H1 (cell line): ENCODE measurements around the gene OR10X1. TPM values are rescaled to one million over a fixed set of nuclear protein-coding genes. Genes with fewer than 3 reads are reported as not detected.

ENCODE experiments used
- CTCF ChIA-PET: fragments of 300-600 bp; sonication (Branson Sonifier 250); formaldehyde crosslinking; loops from one replicate; lab custom pipeline; 2021; ENCODE audit not compliant: partially characterized antibody; lab: Charles Lee
- POLR2A ChIA-PET: fragments of 300-600 bp; sonication (Branson Sonifier 250); formaldehyde crosslinking; loops from one replicate; lab custom pipeline; 2021; ENCODE audit warnings: inconsistent platforms; ENCODE audit not compliant: partially characterized antibody; lab: Charles Lee
- DNase-seq, 2 experiments: peaks; one replicate each; pipeline versions ENCODE4 v3.0.0 to v3.0.0-alpha.2; 2010 to 2022; ENCODE audit warnings: low spot score in 2 of 2, low read depth in 1 of 2, mixed read lengths in 1 of 2
- FAIRE-seq: peaks from 2 replicates; lab custom pipeline; 2011; peaks lifted over from hg19 to GRCh38; lab: Jason Lieb, UNC
- H2AFZ ChIP-seq: 2 replicates; pipeline ENCODE4 v1.8.1; 2012; ENCODE audit warnings: low read length, inconsistent platforms
- H2AK5ac ChIP-seq: 2 replicates; pipeline ENCODE4 v1.6.1; 2013; ENCODE audit warnings: low read depth, low read length
- H2BK120ac ChIP-seq: replicated peaks from 2 replicates; pipeline ENCODE3; 2013; ENCODE audit warnings: low read depth, low read length, inconsistent platforms
- H2BK12ac ChIP-seq: 2 replicates; pipeline ENCODE4 v1.6.1; 2013; ENCODE audit warnings: low read depth, low read length
- H2BK15ac ChIP-seq: 2 replicates; pipeline ENCODE4 v1.6.1; 2013; ENCODE audit warnings: low read length
- H2BK20ac ChIP-seq: 2 replicates; pipeline ENCODE4 v1.6.1; 2013; ENCODE audit warnings: low read length
- H2BK5ac ChIP-seq: 2 replicates; pipeline ENCODE4 v1.6.1; 2013; ENCODE audit warnings: low read depth, low read length
- H3K14ac ChIP-seq: 2 replicates; pipeline ENCODE4 v1.6.1; 2013; ENCODE audit warnings: inconsistent platforms; ENCODE audit not compliant: insufficient read length
- H3K18ac ChIP-seq: 2 replicates; pipeline ENCODE4 v1.6.1; 2013; ENCODE audit warnings: low read length; ENCODE audit errors: extremely low read depth
- H3K23ac ChIP-seq: 2 replicates; pipeline ENCODE4 v1.6.1; 2013; ENCODE audit warnings: inconsistent platforms; ENCODE audit not compliant: insufficient read length
- H3K23me2 ChIP-seq: 2 replicates; pipeline ENCODE4 v1.6.1; 2013; ENCODE audit warnings: low read depth, low read length
- H3K27ac ChIP-seq: 2 replicates; pipeline ENCODE4 v1.6.1; 2011; ENCODE audit warnings: low read depth, low read length, inconsistent platforms
- H3K27me3 ChIP-seq, 4 experiments: replicated peaks in 1 of 4; 1 replicate in 1 of 4; 2 replicates in 3 of 4; pipeline versions ENCODE4 v1.6.1 to v1.8.1; 2011 to 2013; ENCODE audit warnings: low read length in 3 of 4, mild to moderate bottlenecking in 3 of 4, inconsistent platforms in 2 of 4, mixed read lengths in 2 of 4, moderate library complexity in 1 of 4; ENCODE audit not compliant: control insufficient read depth in 3 of 4, insufficient read depth in 3 of 4; ENCODE audit errors: extremely low read depth in 1 of 4
- H3K36me3 ChIP-seq, 4 experiments: 2 replicates each; pipeline versions ENCODE4 v1.6.1 to v1.8.1; 2011 to 2013; ENCODE audit warnings: mild to moderate bottlenecking in 4 of 4, low read length in 3 of 4, moderate library complexity in 2 of 4, control low read depth in 1 of 4, inconsistent platforms in 1 of 4; ENCODE audit not compliant: insufficient read depth in 4 of 4, control insufficient read depth in 2 of 4
- H3K4ac ChIP-seq: replicated peaks from 2 replicates; pipeline ENCODE3; 2013; ENCODE audit warnings: low read length, low read depth, mixed read lengths, inconsistent platforms; ENCODE audit not compliant: insufficient read length
- H3K4me1 ChIP-seq, 4 experiments: replicated peaks in 1 of 4; 1 replicate in 1 of 4; 2 replicates in 3 of 4; pipeline versions ENCODE4 v1.6.1 to v1.8.1; 2011 to 2013; ENCODE audit warnings: low read length in 3 of 4, inconsistent platforms in 2 of 4, mixed read lengths in 1 of 4; ENCODE audit not compliant: insufficient read depth in 4 of 4, control insufficient read depth in 3 of 4
- H3K4me2 ChIP-seq, 2 experiments: 2 replicates each; pipeline versions ENCODE4 v1.6.1 to v1.8.1; 2011 to 2013; ENCODE audit warnings: low read depth in 2 of 2, low read length in 2 of 2, control low read depth in 1 of 2, inconsistent platforms in 1 of 2, mild to moderate bottlenecking in 1 of 2; ENCODE audit not compliant: insufficient read depth in 1 of 2
- H3K4me3 ChIP-seq, 4 experiments: fragments of 200-600, 300-600 bp in 1 of 4; sonication (generic), shearing (Covaris generic), sonication (Bioruptor Twin) in 1 of 4; 2 replicates each; pipeline versions ENCODE4 v1.5.1 to v1.8.1; 2011 to 2016; ENCODE audit warnings: low read length in 4 of 4, low read depth in 3 of 4, control low read depth in 2 of 4, inconsistent platforms in 2 of 4, mild to moderate bottlenecking in 2 of 4, mixed read lengths in 1 of 4, moderate library complexity in 1 of 4; ENCODE audit not compliant: insufficient read depth in 2 of 4; ENCODE audit errors: extremely low read depth in 1 of 4
- H3K56ac ChIP-seq: replicated peaks from 2 replicates; pipeline ENCODE3; 2013; ENCODE audit warnings: low read depth, mild to moderate bottlenecking, mixed read lengths, low read length, inconsistent platforms; ENCODE audit not compliant: insufficient read length
- H3K79me1 ChIP-seq: 2 replicates; pipeline ENCODE4 v1.6.1; 2013; ENCODE audit warnings: low read depth, low read length, control low read depth
- H3K79me2 ChIP-seq, 2 experiments: 2 replicates each; pipeline versions ENCODE4 v1.6.1 to v1.8.1; 2012 to 2013; ENCODE audit warnings: low read length in 2 of 2, mild to moderate bottlenecking in 2 of 2, inconsistent platforms in 1 of 2; ENCODE audit not compliant: insufficient read depth in 2 of 2, control insufficient read depth in 1 of 2
- H3K9ac ChIP-seq, 4 experiments: replicated peaks in 1 of 4; 1 replicate in 1 of 4; 2 replicates in 3 of 4; pipeline versions ENCODE4 v1.6.1 to v1.8.1; 2011 to 2013; ENCODE audit warnings: low read depth in 3 of 4, low read length in 3 of 4, control low read depth in 2 of 4, mild to moderate bottlenecking in 2 of 4, moderate library complexity in 2 of 4, inconsistent platforms in 1 of 4; ENCODE audit errors: extremely low read depth in 1 of 4
- H3K9me3 ChIP-seq, 2 experiments: 2 replicates each; pipeline versions ENCODE4 v1.6.1 to v1.8.1; 2012 to 2013; ENCODE audit warnings: mild to moderate bottlenecking in 2 of 2, moderate library complexity in 2 of 2, control low read depth in 1 of 2, inconsistent platforms in 1 of 2, low read depth in 1 of 2, low read length in 1 of 2, mixed read lengths in 1 of 2; ENCODE audit not compliant: insufficient read depth in 2 of 2
- H4K20me1 ChIP-seq, 2 experiments: replicated peaks in 1 of 2; 2 replicates each; pipeline versions ENCODE3 to v1.8.1; 2011 to 2013; ENCODE audit warnings: inconsistent platforms in 2 of 2, low read length in 2 of 2, mild to moderate bottlenecking in 1 of 2; ENCODE audit not compliant: insufficient read depth in 2 of 2, control insufficient read depth in 1 of 2
- H4K5ac ChIP-seq: 2 replicates; pipeline ENCODE4 v1.6.1; 2013; ENCODE audit warnings: low read length, low read depth, mixed read lengths, inconsistent platforms; ENCODE audit not compliant: insufficient read length
- H4K8ac ChIP-seq: 2 replicates; pipeline ENCODE4 v1.8.0; 2013; ENCODE audit warnings: mild to moderate bottlenecking, moderate library complexity, low read length, inconsistent platforms; ENCODE audit not compliant: insufficient read depth; ENCODE audit errors: extremely low read depth
- H4K91ac ChIP-seq: replicated peaks from 2 replicates; pipeline ENCODE3; 2013; ENCODE audit warnings: low read length, mixed read lengths, inconsistent platforms; ENCODE audit not compliant: insufficient read length
- BACH1 ChIP-seq: IDR thresholded peaks from 2 replicates; pipeline ENCODE4 v1.6.1; 2012; ENCODE audit warnings: low read length, improper control_type of control experiment
- CBX5 ChIP-seq: fragments of 300-800, 300-1000 bp; sonication (generic); IDR thresholded peaks from 2 replicates; pipeline ENCODE4 v1.7.1; 2016; ENCODE audit warnings: antibody characterized with exemption, low read length, low read depth
- HDAC6 ChIP-seq: IDR thresholded peaks from one replicate; pipeline ENCODE4 v1.7.1; 2012; ENCODE audit warnings: low read depth, mild to moderate bottlenecking, inconsistent platforms, low read length, moderate library complexity
- POLR2AphosphoS5 ChIP-seq: IDR thresholded peaks from 2 replicates; pipeline ENCODE4 v1.6.1; 2011; ENCODE audit warnings: low read depth, low read length
- RBBP5 ChIP-seq: IDR thresholded peaks from 2 replicates; pipeline ENCODE4 v1.7.1; 2012; ENCODE audit warnings: low read depth, mild to moderate bottlenecking, inconsistent platforms, low read length, moderate library complexity, borderline replicate concordance
- RXRA ChIP-seq: IDR thresholded peaks from 2 replicates; pipeline ENCODE4 v1.6.1; 2011; ENCODE audit warnings: low read depth, mild to moderate bottlenecking, low read length, moderate library complexity; ENCODE audit not compliant: insufficient read depth
- SIX5 ChIP-seq: IDR thresholded peaks from 2 replicates; pipeline ENCODE4 v1.6.1; 2011; ENCODE audit warnings: mild to moderate bottlenecking, low read depth, low read length
- SP2 ChIP-seq: IDR thresholded peaks from 2 replicates; pipeline ENCODE4 v1.6.1; 2012; ENCODE audit warnings: mild to moderate bottlenecking, low read length, inconsistent platforms
- TAF1 ChIP-seq: IDR thresholded peaks from 2 replicates; pipeline ENCODE4 v1.6.1; 2011; ENCODE audit warnings: mild to moderate bottlenecking, low read depth, low read length
- YY1 ChIP-seq: IDR thresholded peaks from 2 replicates; pipeline ENCODE4 v1.6.1; 2011; ENCODE audit warnings: low read depth, mild to moderate bottlenecking, low read length
- WGBS, 2 experiments: shearing (Covaris generic) in 1 of 2; methylation state at CpG; one replicate each; pipeline versions ENCODE4 v1.1.6 to v1.1.7; 2013 to 2015; ENCODE audit warnings: low lambda C conversion rate in 2 of 2, mixed read lengths in 2 of 2, inconsistent platforms in 1 of 2, low coverage in 1 of 2, missing lambda C conversion rate in 1 of 2; ENCODE audit not compliant: insufficient replicate concordance in 2 of 2, insufficient coverage in 1 of 2, insufficient read length in 1 of 2; ENCODE audit errors: extremely low coverage in 1 of 2, missing lambda C conversion rate in 1 of 2; 5-methylcytosine and 5-hydroxymethylcytosine counted together
- polyA plus RNA-seq, 7 experiments: library from polyadenylated mRNA; depleted of rRNA in 3 of 7; stranded (reverse) in 5 of 7; unstranded in 2 of 7; fragments of >200 nt in 5 of 7; fragments of 200-250 nt in 2 of 7; gene quantifications; 1 replicate in 5 of 7; 2 replicates in 1 of 7; 4 replicates in 1 of 7; pipeline versions ENCODE4 v1.2.1 to v1.2.3, GENCODE V29; 2011 to 2013; ENCODE audit warnings: missing spikeins in 2 of 7, mixed read lengths in 2 of 7
- total RNA-seq: library from RNA; stranded (reverse); fragmentation: NEBNext Ultra II Directional; extraction: Animal tissue kit (Norgen Biotek cat#: 25700); gene quantifications from 2 replicates; pipeline ENCODE4 v1.2.1, GENCODE V29; 2021

OR10X1 gene
- total and polyA plus RNA-seq, 2 of the 8 experiments (the other 6 are each of a cell fraction or from before 2014, with no cell fraction given) = not detected

DNA sequence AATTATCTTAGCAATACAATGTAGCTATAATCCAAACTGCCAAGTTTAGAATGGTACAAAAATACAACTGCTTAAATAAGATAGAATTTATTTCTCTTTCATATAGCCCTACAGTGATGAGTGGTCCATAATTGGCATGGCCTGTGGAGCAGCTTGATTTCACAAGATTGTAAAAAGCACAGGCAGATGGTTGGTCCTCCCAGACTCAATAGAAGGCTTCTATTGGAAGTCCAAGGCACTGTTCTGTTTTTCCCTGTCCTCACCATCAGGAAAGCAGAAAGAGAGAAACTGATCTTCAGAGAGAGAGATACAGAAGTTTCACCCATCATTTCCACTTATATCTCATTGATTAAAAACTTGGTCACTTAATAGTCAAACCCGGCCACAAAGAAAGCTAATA, 7.5 kb downstream of the OR10X1 start:
- H2BK120ac ChIP-seq = no peak overlapping the region
- H3K79me2 ChIP-seq = no peaks in the 10 kb centered on the region
- no peak overlapping the region for H3K4ac ChIP-seq
- no peaks in the 10 kb centered on the region for H3K27me3 ChIP-seq
- no peak overlapping the region for H3K4me3 ChIP-seq
- ChIA-PET CTCF (no interaction called here), POLR2A (no interaction called here)
- WGBS, 2 experiments = 80% methylated on average over 1 of the region's 1 CpG; no CpG with 5 or more reads in 1 of the 2 experiments
- no peaks in the 10 kb centered on the region for H3K36me3 ChIP-seq
- FAIRE-seq (no peak), DNase-seq (no peak)
- H3K9me3 ChIP-seq = no peaks in the 10 kb centered on the region
- no peak overlapping the region for H4K5ac ChIP-seq
- no peak overlapping the region for H3K9ac ChIP-seq
- no peak overlapping the region for H3K27ac ChIP-seq
- no peaks in the 10 kb centered on the region for H3K79me1 ChIP-seq
- no peak overlapping the region for H3K4me2 ChIP-seq
- no peak overlapping the region for H3K14ac ChIP-seq
- H3K18ac ChIP-seq = no peak overlapping the region
- no peak overlapping the region for H3K23ac ChIP-seq
- H3K23me2 ChIP-seq = no peaks in the 10 kb centered on the region
- no peaks in the 10 kb centered on the region for H4K20me1 ChIP-seq
- no peak overlapping the region for H3K56ac ChIP-seq
- no peak overlapping the region for H4K8ac ChIP-seq
- no peak overlapping the region for H4K91ac ChIP-seq
- no peak overlapping the region for H2BK20ac ChIP-seq
- no peak overlapping the region for H2BK15ac ChIP-seq
- no peak overlapping the region for H2BK12ac ChIP-seq
- H3K4me1 ChIP-seq = no peaks in the 10 kb centered on the region
- H2AK5ac ChIP-seq = no peak overlapping the region
- no peak overlapping the region for H2AFZ ChIP-seq
- no peak overlapping the region for H2BK5ac ChIP-seq
- TF ChIP-seq POLR2AphosphoS5 = no peak
- TF ChIP-seq HDAC6 = no peak
- TF ChIP-seq CBX5 = no peak
- TF ChIP-seq RBBP5 = no peak
- no peak for TF ChIP-seq SIX5
- no peak for TF ChIP-seq RXRA
- no peak for TF ChIP-seq TAF1
- TF ChIP-seq BACH1 = no peak
- no peak for TF ChIP-seq SP2
- TF ChIP-seq YY1 = no peak
